HG03457 (cell line): Measurements from ENCODE around the gene CUL2.
A peak's percentile ranks its signal among the peaks of the same experiment; 100 is the strongest.

Experiments used
- ATAC-seq: cut with Tn5 transposase; IDR thresholded peaks from one replicate; pipeline ENCODE4 v1.9.1; 2021; ENCODE audit warnings: moderate number of reproducible peaks; ENCODE audit not compliant: unreplicated experiment

The CUL2 gene

GRCh38 chr10:35090162-35090954, at the start of gene CUL2:
TSS of gene CUL2 (minus strand) at chr10:35090341. CDS start at chr10:35071317, 19,024 bp downstream.
- ATAC-seq: peak; percentile 81

GRCh38 chr10:35136263-35136815, 46.2 kb upstream of the CUL2 start:
- no peak for ATAC-seq

GRCh38 chr10:35135861-35136260, 45.7 kb upstream of the CUL2 start:
- ATAC-seq: no peak

- ATAC-seq: no peak
Measured at GRCh38 chr10:35133586-35133985, 43.4 kb upstream of the CUL2 start.

GRCh38 chr10:35132727-35133126, 42.6 kb upstream of the CUL2 start:
- no peak for ATAC-seq

GRCh38 chr10:35130663-35131062, 40.5 kb upstream of the CUL2 start:
- ATAC-seq: no peak

- ATAC-seq: no peak
Measured at GRCh38 chr10:35129185-35129674, 39.1 kb upstream of the CUL2 start.

GRCh38 chr10:35127289-35127891, 37.2 kb upstream of the CUL2 start:
- peak; percentile 8 for ATAC-seq

GRCh38 chr10:35126530-35127288, 36.6 kb upstream of the CUL2 start, which contains the start of gene CREM:
TSS of gene CREM (plus strand) at chr10:35126846. CDS start at chr10:35137836, 10,990 bp downstream.
- peak; percentile 74 for ATAC-seq

GRCh38 chr10:35126062-35126529, 36.0 kb upstream of the CUL2 start:
- ATAC-seq: no peak

- ATAC-seq: no peak
Measured at GRCh38 chr10:35124540-35124939, 34.4 kb upstream of the CUL2 start.

- no peak for ATAC-seq
Measured at GRCh38 chr10:35119378-35119777, 29.2 kb upstream of the CUL2 start.

GRCh38 chr10:35112571-35112970, 22.4 kb upstream of the CUL2 start:
- no peak for ATAC-seq

- ATAC-seq: no peak
Measured at GRCh38 chr10:35103882-35104281, 13.7 kb upstream of the CUL2 start.

- ATAC-seq: no peak
Measured at GRCh38 chr10:35097510-35097909, 7.4 kb upstream of the CUL2 start.

GRCh38 chr10:35096312-35096711, 6.2 kb upstream of the CUL2 start:
- ATAC-seq: no peak

- ATAC-seq: no peak
Measured at GRCh38 chr10:35092851-35093250, 2.7 kb upstream of the CUL2 start.

- no peak for ATAC-seq
Measured at GRCh38 chr10:35091994-35092790, 2.1 kb upstream of the CUL2 start.

- ATAC-seq: no peak
Measured at GRCh38 chr10:35089611-35090161, 455 bp downstream of the CUL2 start.

- ATAC-seq: no peak
Measured at GRCh38 chr10:35083242-35083641, 6.9 kb downstream of the CUL2 start.
